ENCODE measurements around the gene GPR183.

DNA sequence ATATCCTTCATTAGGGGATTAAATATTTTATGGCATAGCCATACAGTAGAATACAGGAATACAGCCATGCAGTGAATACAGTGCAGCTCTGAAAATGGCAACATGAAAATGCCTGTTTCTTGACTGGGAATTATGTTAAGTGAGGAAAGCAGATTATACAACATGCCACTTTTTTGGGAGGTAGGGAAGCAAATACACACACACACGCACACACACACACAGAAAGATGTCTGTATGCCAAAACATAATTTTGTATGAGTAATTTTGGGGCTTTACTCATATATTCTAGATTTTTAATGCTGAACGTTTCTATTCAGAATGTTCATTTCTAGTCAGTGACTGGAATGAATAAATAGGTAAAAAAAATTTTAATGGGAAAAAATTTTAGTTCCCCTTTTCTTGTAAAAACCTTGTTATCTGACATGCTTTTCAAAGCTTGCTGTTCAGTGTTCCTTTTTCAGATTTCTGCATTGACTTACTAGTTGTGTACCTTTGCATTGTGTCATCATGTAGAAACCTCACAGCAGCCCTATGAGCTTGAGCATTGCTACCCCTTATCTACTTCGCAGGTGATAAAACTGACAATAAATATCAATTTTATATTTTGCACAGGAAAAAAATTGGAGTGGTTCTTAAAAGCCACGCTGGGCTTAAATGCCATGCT lies 7.8 kb downstream of the GPR183 start:
- TF ChIP-seq, protein P1, sequence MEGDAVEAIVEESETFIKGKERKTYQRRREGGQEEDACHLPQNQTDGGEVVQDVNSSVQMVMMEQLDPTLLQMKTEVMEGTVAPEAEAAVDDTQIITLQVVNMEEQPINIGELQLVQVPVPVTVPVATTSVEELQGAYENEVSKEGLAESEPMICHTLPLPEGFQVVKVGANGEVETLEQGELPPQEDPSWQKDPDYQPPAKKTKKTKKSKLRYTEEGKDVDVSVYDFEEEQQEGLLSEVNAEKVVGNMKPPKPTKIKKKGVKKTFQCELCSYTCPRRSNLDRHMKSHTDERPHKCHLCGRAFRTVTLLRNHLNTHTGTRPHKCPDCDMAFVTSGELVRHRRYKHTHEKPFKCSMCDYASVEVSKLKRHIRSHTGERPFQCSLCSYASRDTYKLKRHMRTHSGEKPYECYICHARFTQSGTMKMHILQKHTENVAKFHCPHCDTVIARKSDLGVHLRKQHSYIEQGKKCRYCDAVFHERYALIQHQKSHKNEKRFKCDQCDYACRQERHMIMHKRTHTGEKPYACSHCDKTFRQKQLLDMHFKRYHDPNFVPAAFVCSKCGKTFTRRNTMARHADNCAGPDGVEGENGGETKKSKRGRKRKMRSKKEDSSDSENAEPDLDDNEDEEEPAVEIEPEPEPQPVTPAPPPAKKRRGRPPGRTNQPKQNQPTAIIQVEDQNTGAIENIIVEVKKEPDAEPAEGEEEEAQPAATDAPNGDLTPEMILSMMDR (conservative IDR thresholded peaks at IDR 0.05 in 1 of 2, IDR thresholded peaks at IDR 0.05 in 1 of 2; ENCODE audit: low read depth in 1 of 2, low read length in 2 of 2) = no peak
- TF ChIP-seq EZH2 (IDR thresholded peaks at IDR 0.05; ENCODE audit: low read length, missing control alignments) = no peak
